Lower leg skin (tissue), 3 donors: ENCODE measurements around the gene ITPA.

Experiments
- POLR2A ChIP-seq, 2 donors: fragments of 450-650 bp; IDR thresholded peaks; one replicate each; pipeline ENCODE4 v1.6.1; 2016 to 2017; ENCODE audit warnings: antibody characterized with exemption in 2 of 2, mild to moderate bottlenecking in 1 of 2, moderate library complexity in 1 of 2
- TF ChIP-seq, protein P1 (sequence below), 3 donors: fragments of 450-650 bp; IDR thresholded peaks; one replicate each; pipeline ENCODE4 v1.5.1; 2016; ENCODE audit warnings: antibody characterized with exemption in 3 of 3, mild to moderate bottlenecking in 3 of 3, moderate library complexity in 2 of 3

DNA sequence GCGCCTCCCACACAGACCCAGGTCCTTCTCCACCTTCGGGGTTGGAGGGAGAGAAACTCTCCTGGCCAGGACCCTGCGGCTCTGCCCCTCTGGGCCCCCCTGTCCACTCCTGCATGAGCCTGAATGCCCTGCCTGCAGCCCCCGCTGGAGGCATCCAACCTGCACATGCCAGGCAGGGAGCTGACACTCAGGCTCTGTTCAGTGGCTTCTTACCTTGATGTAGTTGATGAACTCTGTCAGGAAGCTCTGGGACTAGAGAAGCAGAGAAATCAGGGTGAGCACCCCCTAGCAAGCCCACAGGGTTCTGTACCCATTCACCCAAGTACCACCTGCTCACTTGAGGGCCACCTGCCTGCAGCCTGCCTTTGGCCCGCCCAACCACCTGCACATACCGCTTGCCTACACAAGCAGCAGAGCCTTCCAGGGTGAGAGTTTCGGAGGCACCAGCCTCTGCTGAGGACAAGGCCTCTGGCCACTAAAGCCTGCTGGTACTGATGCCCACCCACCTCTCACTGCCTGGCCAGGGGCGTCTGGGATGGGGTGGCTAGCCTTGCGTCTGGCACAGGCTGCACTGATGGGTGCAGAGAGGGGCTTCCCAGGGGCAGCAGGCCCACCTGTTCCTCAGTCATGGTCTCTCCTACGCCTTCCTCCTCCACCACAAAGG lies 14.5 kb upstream of the ITPA start:
- TF ChIP-seq, protein P1, sequence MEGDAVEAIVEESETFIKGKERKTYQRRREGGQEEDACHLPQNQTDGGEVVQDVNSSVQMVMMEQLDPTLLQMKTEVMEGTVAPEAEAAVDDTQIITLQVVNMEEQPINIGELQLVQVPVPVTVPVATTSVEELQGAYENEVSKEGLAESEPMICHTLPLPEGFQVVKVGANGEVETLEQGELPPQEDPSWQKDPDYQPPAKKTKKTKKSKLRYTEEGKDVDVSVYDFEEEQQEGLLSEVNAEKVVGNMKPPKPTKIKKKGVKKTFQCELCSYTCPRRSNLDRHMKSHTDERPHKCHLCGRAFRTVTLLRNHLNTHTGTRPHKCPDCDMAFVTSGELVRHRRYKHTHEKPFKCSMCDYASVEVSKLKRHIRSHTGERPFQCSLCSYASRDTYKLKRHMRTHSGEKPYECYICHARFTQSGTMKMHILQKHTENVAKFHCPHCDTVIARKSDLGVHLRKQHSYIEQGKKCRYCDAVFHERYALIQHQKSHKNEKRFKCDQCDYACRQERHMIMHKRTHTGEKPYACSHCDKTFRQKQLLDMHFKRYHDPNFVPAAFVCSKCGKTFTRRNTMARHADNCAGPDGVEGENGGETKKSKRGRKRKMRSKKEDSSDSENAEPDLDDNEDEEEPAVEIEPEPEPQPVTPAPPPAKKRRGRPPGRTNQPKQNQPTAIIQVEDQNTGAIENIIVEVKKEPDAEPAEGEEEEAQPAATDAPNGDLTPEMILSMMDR (IDR thresholded peaks at IDR 0.05): no peak
- TF ChIP-seq POLR2A (IDR thresholded peaks at IDR 0.05): no peak
